ENCODE measurements around the gene CNR2. TPM values are rescaled to one million over a fixed set of nuclear protein-coding genes. Genes with fewer than 3 reads are reported as not detected.

The CNR2 gene
- polyA plus RNA-seq, 1 of the 3 experiments (the other 2 are of a cell fraction) = not detected

DNA sequence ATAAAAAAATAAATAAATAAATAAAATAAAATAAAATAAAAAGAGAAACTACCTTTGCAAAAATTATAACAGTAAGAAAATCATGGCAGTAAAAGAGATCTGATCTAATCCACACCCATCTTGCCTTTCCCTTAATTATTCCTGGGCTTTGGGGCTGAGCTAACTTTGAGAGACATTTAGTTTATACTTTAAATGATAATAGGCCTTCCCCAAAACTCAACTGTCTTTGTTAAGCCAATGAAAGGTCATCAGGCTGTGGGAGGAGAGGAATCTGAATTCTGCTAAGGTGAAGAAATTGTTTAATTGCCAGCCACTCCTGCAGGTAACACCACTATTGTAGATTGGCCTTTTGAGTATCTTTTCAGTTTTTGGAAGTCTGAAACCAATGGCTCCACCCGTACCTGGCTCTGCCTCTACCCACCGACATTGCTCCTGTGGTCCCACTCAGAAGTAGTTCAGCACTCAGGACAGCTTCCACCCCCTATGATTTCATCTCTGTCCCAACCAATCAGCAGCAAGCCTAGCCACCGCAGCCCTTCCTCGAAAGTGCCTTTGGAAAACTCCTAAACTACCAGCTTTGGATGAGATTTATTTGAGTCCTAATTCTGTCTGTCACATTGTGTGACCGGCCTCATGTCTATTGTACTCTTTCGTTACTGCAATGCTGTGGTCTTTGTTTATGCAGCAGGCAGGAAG lies 23.5 kb upstream of the CNR2 start:
- Histone ChIP-seq H3F3A (replicated peaks; ENCODE audit: insufficient read depth) (no peaks in the 10 kb centered on the region), H2AFZ (ENCODE audit: low read depth) (no peak overlapping the region), H3K27ac (ENCODE audit: low read depth in 2 of 2, low read length in 1 of 2) (no peak overlapping the region), H3K4me3 (ENCODE audit: low read depth in 2 of 2, low read length in 1 of 2) (no peak overlapping the region), H3K9me2 (no peaks in the 10 kb centered on the region), H3K9ac (no peak overlapping the region), H3K79me2 (ENCODE audit: insufficient read depth) (no peaks in the 10 kb centered on the region), H3K4me2 (no peak overlapping the region), H3K4me1 (ENCODE audit: control insufficient read depth in 1 of 2, insufficient read depth in 2 of 2, low read depth in 1 of 2, low read length in 1 of 2) (no peaks in the 10 kb centered on the region), H4K20me1 (ENCODE audit: insufficient read depth) (no peaks in the 10 kb centered on the region), H3K36me3 (replicated peaks in 1 of 2; ENCODE audit: control insufficient read depth in 1 of 2, insufficient read depth in 2 of 2, low read length in 1 of 2) (no peaks in the 10 kb centered on the region), H3K9me3 (no peaks in the 10 kb centered on the region), H3K27me3 (ENCODE audit: insufficient read depth) (no peaks in the 10 kb centered on the region)
- 86% methylated on average over 6 of the region's 6 CpGs for WGBS (ENCODE audit: low lambda C conversion rate)
- TF ChIP-seq FOXJ3 (CRISPR knock-in tag; IDR thresholded peaks at IDR 0.05) (no peak), EP300 (IDR thresholded peaks at IDR 0.05; ENCODE audit: borderline replicate concordance in 1 of 2, low read depth in 1 of 2, low read length in 1 of 2) (no peak)
- TF ChIP-seq, protein P1, sequence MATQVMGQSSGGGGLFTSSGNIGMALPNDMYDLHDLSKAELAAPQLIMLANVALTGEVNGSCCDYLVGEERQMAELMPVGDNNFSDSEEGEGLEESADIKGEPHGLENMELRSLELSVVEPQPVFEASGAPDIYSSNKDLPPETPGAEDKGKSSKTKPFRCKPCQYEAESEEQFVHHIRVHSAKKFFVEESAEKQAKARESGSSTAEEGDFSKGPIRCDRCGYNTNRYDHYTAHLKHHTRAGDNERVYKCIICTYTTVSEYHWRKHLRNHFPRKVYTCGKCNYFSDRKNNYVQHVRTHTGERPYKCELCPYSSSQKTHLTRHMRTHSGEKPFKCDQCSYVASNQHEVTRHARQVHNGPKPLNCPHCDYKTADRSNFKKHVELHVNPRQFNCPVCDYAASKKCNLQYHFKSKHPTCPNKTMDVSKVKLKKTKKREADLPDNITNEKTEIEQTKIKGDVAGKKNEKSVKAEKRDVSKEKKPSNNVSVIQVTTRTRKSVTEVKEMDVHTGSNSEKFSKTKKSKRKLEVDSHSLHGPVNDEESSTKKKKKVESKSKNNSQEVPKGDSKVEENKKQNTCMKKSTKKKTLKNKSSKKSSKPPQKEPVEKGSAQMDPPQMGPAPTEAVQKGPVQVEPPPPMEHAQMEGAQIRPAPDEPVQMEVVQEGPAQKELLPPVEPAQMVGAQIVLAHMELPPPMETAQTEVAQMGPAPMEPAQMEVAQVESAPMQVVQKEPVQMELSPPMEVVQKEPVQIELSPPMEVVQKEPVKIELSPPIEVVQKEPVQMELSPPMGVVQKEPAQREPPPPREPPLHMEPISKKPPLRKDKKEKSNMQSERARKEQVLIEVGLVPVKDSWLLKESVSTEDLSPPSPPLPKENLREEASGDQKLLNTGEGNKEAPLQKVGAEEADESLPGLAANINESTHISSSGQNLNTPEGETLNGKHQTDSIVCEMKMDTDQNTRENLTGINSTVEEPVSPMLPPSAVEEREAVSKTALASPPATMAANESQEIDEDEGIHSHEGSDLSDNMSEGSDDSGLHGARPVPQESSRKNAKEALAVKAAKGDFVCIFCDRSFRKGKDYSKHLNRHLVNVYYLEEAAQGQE (IDR thresholded peaks at IDR 0.05; ENCODE audit: low read depth, low read length) = peak; percentile 88
- DNase-seq = no peak
- CTCF ChIA-PET = interaction anchor here (1.3 kb wide), 1 partner anchor 12 kb away, joined by 4 read pairs; no protein-coding TSS in a partner anchor
- POLR2A ChIA-PET = no interaction called here

DNA sequence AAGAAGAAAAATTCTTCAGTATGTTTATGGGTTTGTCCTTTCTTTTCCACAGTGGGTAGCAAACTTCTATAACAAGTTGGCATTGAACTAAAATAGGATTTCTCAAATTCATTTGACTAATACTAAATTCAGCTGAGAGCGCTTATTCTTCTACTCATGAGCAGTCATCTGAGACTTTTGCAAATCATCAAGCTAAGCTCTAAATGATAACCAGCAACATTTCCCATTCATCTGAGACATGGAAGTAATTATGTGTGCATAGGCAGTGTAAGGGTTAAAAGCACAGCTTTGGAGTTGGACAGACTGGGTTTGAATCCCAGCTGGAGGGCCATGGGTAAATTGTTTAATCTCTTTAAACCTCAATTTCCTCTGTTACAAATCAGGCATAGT lies 18.3 kb upstream of the CNR2 start:
- ChIA-PET POLR2A (interaction anchor here (1.1 kb wide), 1 partner anchor 32 kb away, joined by 3 read pairs; no protein-coding TSS in a partner anchor), CTCF (interaction anchor here (0.8 to 0.9 kb wide), 2 partner anchors 15 to 122 kb away, joined by 3 to 4 read pairs; no protein-coding TSS in a partner anchor)
- Histone ChIP-seq H3K4me2 (no peak overlapping the region), H3K4me1 (ENCODE audit: control insufficient read depth in 1 of 2, insufficient read depth in 2 of 2, low read depth in 1 of 2, low read length in 1 of 2) (peaks cover 0 to 8% of the 10 kb centered on the region in 2 experiments; a peak in 1 of 4 replicates), H3F3A (replicated peaks; ENCODE audit: insufficient read depth) (no peaks in the 10 kb centered on the region), H3K79me2 (ENCODE audit: insufficient read depth) (no peaks in the 10 kb centered on the region), H3K9ac (no peak overlapping the region), H4K20me1 (ENCODE audit: insufficient read depth) (no peaks in the 10 kb centered on the region), H3K9me3 (no peaks in the 10 kb centered on the region), H3K4me3 (ENCODE audit: low read depth in 2 of 2, low read length in 1 of 2) (no peak overlapping the region), H2AFZ (ENCODE audit: low read depth) (peak overlapping the region; percentile 81; the same call in 1 of the 2 replicates), H3K27ac (ENCODE audit: low read depth in 2 of 2, low read length in 1 of 2) (no peak overlapping the region; a peak in 1 of 4 replicates), H3K36me3 (replicated peaks in 1 of 2; ENCODE audit: control insufficient read depth in 1 of 2, insufficient read depth in 2 of 2, low read length in 1 of 2) (no peaks in the 10 kb centered on the region), H3K27me3 (ENCODE audit: insufficient read depth) (no peaks in the 10 kb centered on the region), H3K9me2 (no peaks in the 10 kb centered on the region)
- no peak for DNase-seq
- WGBS (ENCODE audit: low lambda C conversion rate) = 100% methylated on average over 1 of the region's 1 CpG
- TF ChIP-seq GABPA (IDR thresholded peaks at IDR 0.05; ENCODE audit: low read depth) (no peak), NFIC (IDR thresholded peaks at IDR 0.05; ENCODE audit: borderline replicate concordance) (no peak)
